K562 (cell line): Measurements from ENCODE around the gene BAIAP2. TPM values are rescaled to one million over a fixed set of nuclear protein-coding genes. Genes with fewer than 3 reads are reported as not detected.

Experiments used
- ATAC-seq: fragments of 200-7000 bp; cut with Tn5 transposase; 3 replicates; pipeline ENCODE4 v1.9.1; 2020; ENCODE audit warnings: moderate library complexity
- BruUV-seq: library from RNA; stranded (reverse); fragments of 400-500 nt; replicated peaks from 2 replicates; lab custom pipeline; 2021; lab: Mats Ljungman, UMichigan
- CTCF ChIA-PET: fragments of 300-600 bp; formaldehyde crosslinking; extraction: SDS; loops from one replicate; lab custom pipeline; 2021; ENCODE audit warnings: low intra/inter-chr PET ratio; lab: Yijun Ruan, JAX
- POLR2A ChIA-PET: fragments of 300-600, 350-650 bp; sonication (Branson Sonifier 250); formaldehyde crosslinking; extraction: SDS; loops from one replicate; lab custom pipeline; 2021; ENCODE audit warnings: antibody characterized with exemption, inconsistent platforms; lab: Yijun Ruan, JAX
- DNase-seq, 4 experiments: peaks; one replicate each; pipeline versions ENCODE4 v3.0.0 to v3.0.0-alpha.2; 2011 to 2018; ENCODE audit warnings: low spot score in 3 of 4, mixed read lengths in 3 of 4; ENCODE audit errors: extremely low read depth in 1 of 4
- FAIRE-seq: peaks from 2 replicates; lab custom pipeline; 2011; peaks lifted over from hg19 to GRCh38; lab: Jason Lieb, UNC
- H2AFZ ChIP-seq: 2 replicates; pipeline ENCODE4 v1.6.0; 2011; ENCODE audit warnings: low read depth, low read length, control low read depth, inconsistent platforms
- H3K27ac ChIP-seq: fragments of 200-600 bp; 3 replicates; pipeline ENCODE4 v1.8.0; 2011; ENCODE audit warnings: low read depth, mild to moderate bottlenecking, control low read depth, inconsistent platforms, low read length, moderate library complexity, mixed read lengths; ENCODE audit errors: extremely low read depth
- H3K27me3 ChIP-seq, 2 experiments: fragments of 300-600 bp in 1 of 2; 2 replicates in 1 of 2; 3 replicates in 1 of 2; pipeline versions ENCODE4 v1.6.0 to v1.8.0; 2011; ENCODE audit warnings: inconsistent platforms in 2 of 2, low read length in 2 of 2, mild to moderate bottlenecking in 1 of 2, mixed read lengths in 1 of 2, moderate library complexity in 1 of 2; ENCODE audit not compliant: control insufficient read depth in 2 of 2, insufficient read depth in 2 of 2
- H3K36me3 ChIP-seq: fragments of 300-600 bp; 3 replicates; pipeline ENCODE4 v1.8.0; 2011; ENCODE audit warnings: mild to moderate bottlenecking, low read length, inconsistent platforms; ENCODE audit not compliant: control insufficient read depth, insufficient read depth
- H3K4me1 ChIP-seq, 2 experiments: fragments of 200-600 bp in 1 of 2; replicated peaks in 1 of 2; 2 replicates in 1 of 2; 3 replicates in 1 of 2; pipeline versions ENCODE4 v1.5.1 to v1.8.0; 2011; ENCODE audit warnings: inconsistent platforms in 2 of 2, low read length in 2 of 2, mild to moderate bottlenecking in 1 of 2, mixed read lengths in 1 of 2, moderate library complexity in 1 of 2; ENCODE audit not compliant: control insufficient read depth in 2 of 2, insufficient read depth in 2 of 2
- H3K4me2 ChIP-seq: 2 replicates; pipeline ENCODE4 v1.6.1; 2011; ENCODE audit warnings: low read length, control low read depth, inconsistent platforms, mixed read lengths; ENCODE audit not compliant: insufficient read depth
- H3K4me3 ChIP-seq: fragments of 200-600 bp; sonication (generic), shearing (Covaris generic); 2 replicates; pipeline ENCODE4 v1.5.1; 2016; ENCODE audit warnings: control low read depth, inconsistent platforms
- H3K79me2 ChIP-seq: fragments of 200-600 bp; 3 replicates; pipeline ENCODE4 v1.8.0; 2011; ENCODE audit warnings: low read length, inconsistent platforms; ENCODE audit not compliant: control insufficient read depth, insufficient read depth
- H3K9ac ChIP-seq, 2 experiments: 2 replicates each; pipeline versions ENCODE4 v1.6.0 to v1.6.1; 2011; ENCODE audit warnings: low read depth in 2 of 2, low read length in 2 of 2, control low read depth in 1 of 2, inconsistent platforms in 1 of 2, mild to moderate bottlenecking in 1 of 2, mixed read lengths in 1 of 2; ENCODE audit not compliant: insufficient read depth in 1 of 2
- H3K9me1 ChIP-seq: one replicate; pipeline ENCODE4 v1.6.0; 2011; ENCODE audit warnings: inconsistent platforms, mild to moderate bottlenecking, low read length, moderate library complexity; ENCODE audit not compliant: control insufficient read depth, insufficient read depth
- H3K9me3 ChIP-seq: replicated peaks from 2 replicates; pipeline ENCODE4 v1.5.1; 2011; ENCODE audit warnings: low read depth, low read length, inconsistent platforms; ENCODE audit not compliant: control insufficient read depth, insufficient read depth
- H4K20me1 ChIP-seq: replicated peaks from 2 replicates; pipeline ENCODE4 v1.6.1; 2011; ENCODE audit warnings: low read length, inconsistent platforms, mixed read lengths; ENCODE audit not compliant: control insufficient read depth, insufficient read depth
- BCOR ChIP-seq: fragments of 450-650 bp; IDR thresholded peaks from 2 replicates; pipeline ENCODE4 v1.6.1; 2016
- POLR2G ChIP-seq: fragments of 200-400 bp; formaldehyde crosslinking; IDR thresholded peaks from 2 replicates; pipeline ENCODE4 v1.6.1; 2017; ENCODE audit warnings: low read depth, mild to moderate bottlenecking, antibody characterized with exemption, low read length, moderate library complexity
- WGBS: fragments of 100-300 bp; shearing (Covaris generic); methylation state at CpG from one replicate; pipeline ENCODE4 v1.1.6; 2016; ENCODE audit warnings: low coverage, mixed read lengths; ENCODE audit not compliant: insufficient coverage; ENCODE audit errors: missing lambda C conversion rate; 5-methylcytosine and 5-hydroxymethylcytosine counted together
- in situ Hi-C: fragments of 300-500 bp; cut with MboI; formaldehyde crosslinking; loops from 4 replicates; pipeline ENCODE4 v1.15.0; 2018; ENCODE audit warnings: inconsistent platforms, mixed read lengths
- intact Hi-C: fragments of 100-400 bp; cut with micrococcal nuclease; formaldehyde crosslinking; loops from 2 replicates; pipeline ENCODE4 v1.14.2; 2022
- polyA plus RNA-seq, 8 experiments: library from polyadenylated mRNA; depleted of rRNA in 4 of 8; stranded (reverse) in 5 of 8; unstranded in 3 of 8; fragments of >200 nt; fragmentation: Nextera tagmentation in 2 of 8; fragmentation: Illumina TruSeq in 1 of 8; extraction: Ambion mirVana in 2 of 8; extraction: Trizol in 1 of 8; gene quantifications; 2 replicates each; pipeline versions ENCODE4 v1.2.1 to v1.2.3, GENCODE V29; 2011 to 2014; ENCODE audit warnings: inconsistent platforms in 1 of 8, missing spikeins in 1 of 8
- total RNA-seq, 7 experiments: library from RNA; depleted of rRNA in 6 of 7; stranded (reverse); fragments of >200 nt in 6 of 7; fragmentation: Illumina TruSeq in 2 of 7; extraction: Trizol in 2 of 7; gene quantifications; 2 replicates each; pipeline versions ENCODE4 v1.2.1 to v1.2.3, GENCODE V29; 2011 to 2021; ENCODE audit warnings: low replicate concordance in 1 of 7

BAIAP2 gene
- total and polyA plus RNA-seq, 9 of the 15 experiments (the other 6 are each of a cell fraction or from before 2014, with no cell fraction given) = 2.3 to 51.6 (median 18.4) TPM

- BruUV-seq = no TSS peak
- Histone ChIP-seq H3K9me3 (no peaks in the 10 kb centered on the region), H3K9ac (peak overlapping the region in 1 of 2 experiments; percentile 43; a peak in 1 of 4 replicates), H3K9me1 (no peaks in the 10 kb centered on the region), H3K27ac (no peak overlapping the region), H3K4me3 (no peak overlapping the region), H3K27me3 (0 out of 5 replicates have a peak, but pooled peaks cover 0 to 4% of the 10 kb centered on the region in 2 experiments), H3K36me3 (no peaks in the 10 kb centered on the region), H3K4me2 (no peak overlapping the region), H3K4me1 (peaks cover 9 to 72% of the 10 kb centered on the region in 2 experiments), H4K20me1 (no peaks in the 10 kb centered on the region), H3K79me2 (peaks cover 11% of the 10 kb centered on the region), H2AFZ (no peak overlapping the region)
- ChIA-PET CTCF (no interaction called here), POLR2A (interaction anchor here (0.8 to 1.2 kb wide), 2 partner anchors 12 to 162 kb away, joined by 3 to 4 read pairs; no protein-coding TSS in a partner anchor)
- ATAC-seq = no peak
- in situ Hi-C loops = no loop called here
- DNase-seq = no peak
- FAIRE-seq = no peak
- intact Hi-C loops = no loop called here
- TF ChIP-seq POLR2G = peak; percentile 36; the same call in 1 of the 2 replicates
- TF ChIP-seq BCOR = no peak
- WGBS = 62% methylated on average over 29 of the region's 32 CpGs
Observed at GRCh38 chr17:81030741-81031565, 4.0 kb upstream of the BAIAP2 start.
